AG04450 (cell line): ENCODE measurements around the gene TRIP13. TPM values are rescaled to one million over a fixed set of nuclear protein-coding genes. Genes with fewer than 3 reads are reported as not detected.

Experiments used
- CTCF ChIA-PET: fragments of 300-600, 350-600 bp; formaldehyde crosslinking; extraction: SDS; loops from one replicate; lab custom pipeline; 2022; ENCODE audit warnings: antibody characterized with exemption, inconsistent platforms; lab: Charles Lee
- POLR2A ChIA-PET: fragments of 350-600 bp; formaldehyde crosslinking; extraction: SDS; loops from one replicate; lab custom pipeline; 2021; ENCODE audit warnings: antibody characterized with exemption, inconsistent platforms; lab: Yijun Ruan, JAX
- DNase-seq: peaks from one replicate; pipeline ENCODE4 v3.0.0-alpha.2; 2011; ENCODE audit warnings: low read depth, low spot score
- H3K27ac ChIP-seq: one replicate; pipeline ENCODE4 v1.5.1; 2012; ENCODE audit warnings: low read depth, low read length, control low read depth
- H3K27me3 ChIP-seq: one replicate; pipeline ENCODE4 v1.6.0; 2012; ENCODE audit warnings: low read length; ENCODE audit not compliant: control insufficient read depth, insufficient read depth
- H3K4me3 ChIP-seq: 2 replicates; pipeline ENCODE4 v1.5.1; 2011; ENCODE audit warnings: mild to moderate bottlenecking, low read depth, low read length, control low read depth
- H3K9me3 ChIP-seq: 2 replicates; pipeline ENCODE4 v1.5.1; 2012; ENCODE audit warnings: low read length; ENCODE audit not compliant: control insufficient read depth, insufficient read depth
- CTCF ChIP-seq: IDR thresholded peaks from 2 replicates; pipeline ENCODE4 v1.5.1; 2011; ENCODE audit warnings: low read depth, low read length, control low read depth, inconsistent platforms
- polyA plus RNA-seq: library from polyadenylated mRNA; depleted of rRNA; stranded (reverse); fragments of >200 nt; gene quantifications from 2 replicates; pipeline ENCODE4 v1.2.3, GENCODE V29; 2011

TRIP13 gene
- polyA plus RNA-seq, 1 experiment: 13.8 TPM

- no peak for DNase-seq
- CTCF ChIA-PET: no interaction called here
- H3K9me3 ChIP-seq: no peaks in the 10 kb centered on the region; the same call in 1 of the 2 replicates
These were observed 36.7 kb upstream of the TRIP13 start for GRCh38 chr5:855771-856530.

GRCh38 chr5:856531-857425, 35.9 kb upstream of the TRIP13 start:
- Histone ChIP-seq H3K27ac (no peak overlapping the region), H3K4me3 (no peak overlapping the region), H3K27me3 (no peaks in the 10 kb centered on the region), H3K9me3 (no peaks in the 10 kb centered on the region; the same call in 1 of the 2 replicates)
- DNase-seq: no peak
- no peak for TF ChIP-seq CTCF
- ChIA-PET CTCF (no interaction called here), POLR2A (no interaction called here)

More at GRCh38 chr5:855771-856530, 36.7 kb upstream of the TRIP13 start:
- TF ChIP-seq CTCF: no peak
- POLR2A ChIA-PET: no interaction called here
- Histone ChIP-seq H3K27ac (no peak overlapping the region), H3K27me3 (peaks cover 6% of the 10 kb centered on the region), H3K4me3 (no peak overlapping the region)

GRCh38 chr5:858726-859125, 34.0 kb upstream of the TRIP13 start:
- H3K27ac ChIP-seq: no peak overlapping the region
- TF ChIP-seq CTCF: no peak
- CTCF ChIA-PET: no interaction called here

GRCh38 chr5:859391-859790, 33.3 kb upstream of the TRIP13 start:
- DNase-seq: no peak
- ChIA-PET POLR2A (no interaction called here), CTCF (no interaction called here)
- Histone ChIP-seq H3K4me3 (no peak overlapping the region), H3K9me3 (no peaks in the 10 kb centered on the region; the same call in 1 of the 2 replicates), H3K27ac (no peak overlapping the region), H3K27me3 (no peaks in the 10 kb centered on the region)
- TF ChIP-seq CTCF: no peak

More at GRCh38 chr5:858726-859125, 34.0 kb upstream of the TRIP13 start:
- POLR2A ChIA-PET: no interaction called here
- DNase-seq: no peak
- H3K4me3 ChIP-seq: no peak overlapping the region
- no peaks in the 10 kb centered on the region; the same call in 1 of the 2 replicates for H3K9me3 ChIP-seq
- H3K27me3 ChIP-seq: no peaks in the 10 kb centered on the region
